Mucosa of rectum (tissue), 2 donors: Measurements from ENCODE around the gene UXS1.

Experiments
- H3K27ac ChIP-seq, 2 donors: one replicate each; pipeline ENCODE4 v1.7.0; 2013; ENCODE audit warnings: inconsistent platforms in 2 of 2, low read depth in 2 of 2, low read length in 2 of 2
- H3K27me3 ChIP-seq, 2 donors: one replicate each; pipeline ENCODE4 v1.7.0; 2013; ENCODE audit warnings: low read length in 2 of 2; ENCODE audit not compliant: control insufficient read depth in 2 of 2, insufficient read depth in 2 of 2
- H3K36me3 ChIP-seq, 2 donors: one replicate each; pipeline ENCODE4 v1.7.0; 2013; ENCODE audit warnings: low read length in 2 of 2; ENCODE audit not compliant: control insufficient read depth in 2 of 2, insufficient read depth in 2 of 2
- H3K4me1 ChIP-seq, 2 donors: one replicate each; pipeline ENCODE4 v1.7.0; 2013; ENCODE audit warnings: low read length in 2 of 2, mild to moderate bottlenecking in 1 of 2; ENCODE audit not compliant: control insufficient read depth in 2 of 2, insufficient read depth in 2 of 2
- H3K4me3 ChIP-seq, 2 donors: one replicate each; pipeline ENCODE4 v1.7.0; 2013; ENCODE audit warnings: low read length in 2 of 2
- H3K9ac ChIP-seq, 2 donors: one replicate each; pipeline ENCODE4 v1.7.0; 2013; ENCODE audit warnings: low read length in 2 of 2, low read depth in 1 of 2, mild to moderate bottlenecking in 1 of 2
- H3K9me3 ChIP-seq, 2 donors: one replicate each; pipeline ENCODE4 v1.7.0; 2013; ENCODE audit warnings: low read length in 2 of 2; ENCODE audit not compliant: control insufficient read depth in 2 of 2
- donor health status: healthy.
- donor health status: Normal muscosa, but diverticular disease.

UXS1 gene

DNA sequence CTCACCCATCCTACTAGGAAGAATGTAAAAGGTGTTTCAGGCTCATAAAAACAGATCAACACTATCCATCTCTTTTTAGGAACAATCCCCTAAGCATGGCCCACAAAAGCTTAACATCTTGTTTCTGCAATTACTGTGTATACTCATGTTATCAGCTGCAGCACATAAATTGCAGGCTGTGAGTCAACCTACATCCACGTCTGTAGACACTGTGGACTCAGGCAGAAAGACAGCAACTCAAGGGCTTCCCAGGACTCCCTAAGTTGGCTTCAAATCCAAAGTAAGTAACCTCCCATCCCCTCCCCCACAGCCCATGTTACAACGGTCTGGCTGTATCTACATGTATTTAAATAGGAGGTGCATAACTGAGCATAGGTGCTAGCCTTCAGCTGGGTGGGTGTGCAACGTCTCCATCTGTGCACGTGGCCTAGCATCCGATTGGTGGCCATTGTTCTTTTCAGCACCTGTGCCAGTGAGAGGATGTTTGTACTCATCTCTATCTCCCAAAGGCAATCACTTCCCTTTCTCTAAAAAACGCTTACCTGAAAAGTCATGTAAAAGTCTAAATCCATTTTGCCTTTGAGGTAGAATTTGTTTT lies 30.1 kb downstream of the UXS1 start:
- Histone ChIP-seq H3K4me1 (no peaks in the 10 kb centered on the region), H3K9me3 (no peaks in the 10 kb centered on the region), H3K36me3 (peaks cover 4 to 14% of the 10 kb centered on the region in 2 donors), H3K27me3 (no peaks in the 10 kb centered on the region), H3K27ac (no peak overlapping the region), H3K9ac (no peak overlapping the region), H3K4me3 (no peak overlapping the region)

DNA sequence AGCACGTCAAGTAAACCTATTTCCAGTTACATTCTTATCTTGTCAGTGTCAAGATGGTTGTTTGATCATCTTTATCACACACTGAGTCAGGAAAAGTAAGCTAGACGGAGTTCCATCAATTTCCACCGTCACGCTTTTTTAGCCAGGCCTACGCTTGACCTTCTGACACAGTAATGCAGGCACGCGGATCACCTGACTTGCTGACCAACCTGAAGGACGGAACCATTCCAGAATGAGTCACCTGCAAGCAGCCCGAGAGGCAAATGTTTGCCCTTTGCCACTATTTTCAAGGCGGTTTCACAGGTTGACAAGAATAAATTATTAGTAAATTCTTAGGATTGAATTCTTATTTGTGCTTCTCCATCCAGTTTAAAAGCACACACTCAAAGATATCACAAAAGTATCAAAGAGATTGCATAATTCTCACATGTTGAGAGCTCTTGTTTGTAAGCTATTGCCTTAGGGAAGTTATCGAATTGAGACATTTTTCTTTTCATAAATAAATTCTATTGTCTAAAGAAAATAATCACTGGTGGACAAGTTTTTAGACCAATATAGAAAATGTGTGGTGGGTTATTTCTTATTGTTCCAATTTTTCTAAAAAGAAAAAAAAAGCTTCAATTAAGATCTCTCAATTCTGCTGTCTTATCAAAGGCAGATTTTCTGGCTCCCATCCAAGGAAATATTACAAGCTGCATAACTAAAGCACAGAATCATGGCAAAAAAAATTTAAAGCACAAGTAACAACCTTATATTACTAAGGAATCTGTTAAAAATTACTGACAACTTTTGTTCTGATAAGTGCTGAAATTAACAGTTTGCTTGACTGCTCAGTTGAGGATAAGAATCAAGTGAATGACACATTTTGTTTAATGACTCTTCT lies 31.9 kb downstream of the UXS1 start:
- H3K4me1 ChIP-seq: no peaks in the 10 kb centered on the region
- H3K4me3 ChIP-seq: no peak overlapping the region
- no peaks in the 10 kb centered on the region for H3K27me3 ChIP-seq
- peaks cover 7 to 16% of the 10 kb centered on the region in 2 donors for H3K36me3 ChIP-seq
- no peaks in the 10 kb centered on the region for H3K9me3 ChIP-seq
- no peak overlapping the region for H3K27ac ChIP-seq
- H3K9ac ChIP-seq: no peak overlapping the region

GRCh38 chr2:106161341-106161740 lies 32.8 kb downstream of the UXS1 start:
- Histone ChIP-seq H3K27me3 (no peaks in the 10 kb centered on the region), H3K36me3 (peaks cover 7 to 16% of the 10 kb centered on the region in 2 donors), H3K9ac (no peak overlapping the region), H3K4me3 (no peak overlapping the region), H3K9me3 (no peaks in the 10 kb centered on the region), H3K4me1 (no peaks in the 10 kb centered on the region), H3K27ac (peak overlapping the region in 1 of 2 donors; percentile 60)

DNA sequence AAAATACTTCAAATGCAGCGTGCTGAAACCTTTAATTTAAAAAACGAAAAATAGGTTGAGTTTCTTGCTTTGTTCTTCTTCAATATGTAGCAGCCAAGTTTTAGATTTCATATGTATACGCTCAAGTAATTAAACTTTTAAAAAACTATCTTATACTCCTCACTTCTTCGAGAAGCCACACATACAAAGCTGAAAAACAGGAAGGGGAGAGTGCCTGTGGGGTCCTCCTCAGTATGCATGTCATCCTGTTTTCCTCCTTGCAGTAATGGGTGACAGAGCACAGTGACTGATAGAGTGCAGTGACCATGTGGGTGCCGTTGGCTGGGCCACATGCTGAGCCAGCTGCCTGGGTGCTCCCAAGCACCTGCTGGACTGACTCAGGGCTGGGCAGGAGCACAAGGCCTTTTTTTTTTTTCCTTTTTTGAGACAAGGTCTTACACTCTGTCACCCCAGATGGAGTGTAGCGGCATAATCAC lies 33.3 kb downstream of the UXS1 start:
- H3K9me3 ChIP-seq: no peaks in the 10 kb centered on the region
- H3K4me3 ChIP-seq: no peak overlapping the region
- H3K27me3 ChIP-seq: no peaks in the 10 kb centered on the region
- peak overlapping the region; percentile 5 to 60 for H3K27ac ChIP-seq
- no peak overlapping the region for H3K9ac ChIP-seq
- peaks cover 7 to 16% of the 10 kb centered on the region in 2 donors for H3K36me3 ChIP-seq
- no peaks in the 10 kb centered on the region for H3K4me1 ChIP-seq

GRCh38 chr2:106159866-106160785 lies 34.0 kb downstream of the UXS1 start:
- Histone ChIP-seq H3K4me1 (no peaks in the 10 kb centered on the region), H3K36me3 (peaks cover 8 to 16% of the 10 kb centered on the region in 2 donors), H3K9ac (no peak overlapping the region), H3K27me3 (no peaks in the 10 kb centered on the region), H3K4me3 (peak overlapping the region; percentile 1 to 61), H3K27ac (peak overlapping the region; percentile 16 to 50), H3K9me3 (no peaks in the 10 kb centered on the region)

- Histone ChIP-seq H3K36me3 (peaks cover 14 to 20% of the 10 kb centered on the region in 2 donors), H3K4me1 (no peaks in the 10 kb centered on the region), H3K9me3 (peaks cover 0 to 5% of the 10 kb centered on the region in 2 donors), H3K9ac (no peak overlapping the region), H3K27ac (no peak overlapping the region), H3K27me3 (no peaks in the 10 kb centered on the region), H3K4me3 (no peak overlapping the region)
These were observed 35.2 kb downstream of the UXS1 start for GRCh38 chr2:106158871-106159270.

DNA sequence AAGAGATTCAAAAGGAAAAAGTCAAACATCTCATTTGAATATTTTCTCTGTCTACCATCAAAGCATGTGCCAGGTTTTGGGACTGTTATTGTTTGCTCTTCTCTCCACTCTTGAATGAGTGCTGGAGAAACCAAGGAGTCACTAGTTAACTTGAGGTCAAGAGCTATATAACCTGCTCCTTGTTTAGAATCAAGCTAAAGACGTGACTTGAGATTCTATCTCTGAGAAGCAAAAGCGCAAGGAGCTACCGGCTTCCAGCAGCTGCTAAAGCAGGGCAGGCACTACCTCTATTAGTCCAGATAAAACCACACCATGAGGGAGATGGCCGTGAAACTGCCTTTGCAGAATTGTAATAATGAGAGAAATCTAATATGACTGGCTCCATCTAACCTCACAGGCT lies 36.0 kb downstream of the UXS1 start:
- Histone ChIP-seq H3K9ac (no peak overlapping the region), H3K27me3 (no peaks in the 10 kb centered on the region), H3K9me3 (peaks cover 0 to 6% of the 10 kb centered on the region in 2 donors), H3K4me1 (no peaks in the 10 kb centered on the region), H3K27ac (no peak overlapping the region), H3K36me3 (peaks cover 14 to 20% of the 10 kb centered on the region in 2 donors), H3K4me3 (no peak overlapping the region)

DNA sequence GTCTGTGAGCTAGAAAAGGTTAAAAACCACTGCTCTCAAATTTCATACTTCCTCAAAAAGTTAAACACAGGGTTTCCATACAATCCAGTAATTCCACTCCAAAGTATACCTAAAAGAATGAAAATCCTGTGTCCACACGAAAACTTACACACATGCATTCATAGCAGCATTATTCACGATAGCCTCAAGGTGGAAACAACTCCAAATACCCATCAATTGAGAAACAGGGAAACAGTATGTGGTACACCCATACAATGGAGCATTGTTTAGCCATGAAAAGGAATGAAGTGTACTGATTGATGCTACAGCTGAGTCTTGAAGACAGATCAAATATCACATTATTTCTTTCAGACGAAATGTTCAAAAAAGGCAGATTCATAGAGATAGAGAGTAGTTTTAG lies 36.7 kb downstream of the UXS1 start:
- Histone ChIP-seq H3K9ac (no peak overlapping the region), H3K9me3 (peaks cover 0 to 6% of the 10 kb centered on the region in 2 donors), H3K4me3 (no peak overlapping the region), H3K27ac (no peak overlapping the region), H3K36me3 (peaks cover 14 to 23% of the 10 kb centered on the region in 2 donors), H3K27me3 (no peaks in the 10 kb centered on the region), H3K4me1 (no peaks in the 10 kb centered on the region)

GRCh38 chr2:106156305-106157296 lies 37.5 kb downstream of the UXS1 start:
- Histone ChIP-seq H3K27me3 (no peaks in the 10 kb centered on the region), H3K4me1 (no peaks in the 10 kb centered on the region), H3K4me3 (no peak overlapping the region), H3K36me3 (peaks cover 14 to 23% of the 10 kb centered on the region in 2 donors), H3K9me3 (peaks cover 0 to 6% of the 10 kb centered on the region in 2 donors), H3K9ac (no peak overlapping the region), H3K27ac (no peak overlapping the region)
